Spleen (tissue), 11 donors: ENCODE data around the gene HSD17B4. TPM values are rescaled to one million over a fixed set of nuclear protein-coding genes. Genes with fewer than 3 reads are reported as not detected.

ENCODE experiments used
- DNase-seq: peaks from one replicate; pipeline ENCODE4 v3.0.0-alpha.2; 2020
- H3K27ac ChIP-seq, 8 donors: fragments of 200-600 bp; sonication (generic) in 7 of 8; 1 replicate in 4 of 8; 2 replicates in 4 of 8; pipeline versions ENCODE4 v1.5.0 to v1.8.0; 2016 to 2021; ENCODE audit warnings: inconsistent platforms in 4 of 8, mild to moderate bottlenecking in 4 of 8, moderate library complexity in 1 of 8
- H3K27me3 ChIP-seq, 7 donors: fragments of 200-600 bp; sonication (generic) in 6 of 7; replicated peaks in 1 of 7; 1 replicate in 4 of 7; 2 replicates in 3 of 7; pipeline versions ENCODE4 v1.5.0 to v1.8.0; 2016 to 2021; ENCODE audit warnings: inconsistent platforms in 3 of 7, mild to moderate bottlenecking in 1 of 7
- H3K36me3 ChIP-seq, 6 donors: fragments of 200-600 bp; sonication (generic) in 5 of 6; 1 replicate in 4 of 6; 2 replicates in 2 of 6; pipeline versions ENCODE4 v1.5.0 to v1.8.0; 2016 to 2021; ENCODE audit warnings: inconsistent platforms in 2 of 6
- H3K4me1 ChIP-seq, 6 donors: fragments of 200-600 bp; sonication (generic) in 5 of 6; 1 replicate in 3 of 6; 2 replicates in 3 of 6; pipeline versions ENCODE4 v1.5.0 to v1.8.0; 2016 to 2021; ENCODE audit warnings: inconsistent platforms in 3 of 6
- H3K4me3 ChIP-seq, 8 donors: fragments of 200-600 bp; sonication (generic) in 7 of 8; 1 replicate in 4 of 8; 2 replicates in 4 of 8; pipeline versions ENCODE4 v1.5.0 to v1.8.0; 2016 to 2021; ENCODE audit warnings: inconsistent platforms in 4 of 8, mild to moderate bottlenecking in 4 of 8, moderate library complexity in 2 of 8
- H3K9me3 ChIP-seq, 8 donors: fragments of 200-600 bp; sonication (generic) in 7 of 8; 1 replicate in 4 of 8; 2 replicates in 4 of 8; pipeline versions ENCODE4 v1.5.0 to v1.8.0; 2016 to 2021; ENCODE audit warnings: inconsistent platforms in 4 of 8
- CTCF ChIP-seq, 11 experiments: fragments of 200-600 bp in 7 of 11; fragments of 450-650 bp in 4 of 11; sonication (generic) in 4 of 11; IDR thresholded peaks in 8 of 11; conservative IDR thresholded peaks in 3 of 11; 1 replicate in 7 of 11; 2 replicates in 4 of 11; pipeline versions ENCODE4 v1.4.0 to v1.8.0; 2016 to 2021; ENCODE audit warnings: antibody characterized with exemption in 11 of 11, inconsistent platforms in 4 of 11, mild to moderate bottlenecking in 1 of 11
- POLR2A ChIP-seq, 3 donors: fragments of 450-650 bp; IDR thresholded peaks; one replicate each; pipeline ENCODE4 v1.5.1; 2017; ENCODE audit warnings: antibody characterized with exemption in 3 of 3, mild to moderate bottlenecking in 1 of 3
- POLR2AphosphoS5 ChIP-seq, 3 donors: sonication (generic); formaldehyde crosslinking; IDR thresholded peaks; one replicate each; pipeline ENCODE4 v1.5.1; 2017; ENCODE audit warnings: antibody characterized with exemption in 3 of 3
- WGBS, 5 donors: extraction: QIAGEN DNeasy Blood & Tissue Kit in 3 of 5; methylation state at CpG; one replicate each; pipeline versions ENCODE4 v1.1.5 to v1.1.7; 2013 to 2018; 5-methylcytosine and 5-hydroxymethylcytosine counted together
- intact Hi-C: fragments of 100-400 bp; cut with DNase I; formaldehyde crosslinking; loops from one replicate; pipeline ENCODE4 v1.15.0; 2023; ENCODE audit warnings: low total_unique reads
- polyA plus RNA-seq, 3 donors: library from polyadenylated mRNA; stranded (reverse); fragments of 200-250 nt; gene quantifications; one replicate each; pipeline ENCODE4 v1.2.1, GENCODE V29; 2013
- small RNA-seq, 4 donors: library from RNA; depleted of rRNA; stranded (forward); fragments of <200 nt; gene quantifications; one replicate each; pipeline ENCODE3, GENCODE V24; 2016
- total RNA-seq, 7 donors: library from RNA; depleted of rRNA in 3 of 7; stranded (reverse); fragments of >200 nt in 3 of 7; fragmentation: NEBNext Ultra II Directional in 4 of 7; extraction: Animal tissue kit (Norgen Biotek cat#: 25700) in 4 of 7; gene quantifications; one replicate each; pipeline versions ENCODE4 v1.1.0 to v1.2.1, GENCODE V29; 2016 to 2021
- donor health status: healthy with polysubstance abuse.
- donor health status: DM: no; HTN: no; CAD: no; lungs with moderate emphysema.
- donor health status: DM: no; HTN: no; CAD: no.
- donor health status: Bipolar disorder and iron deficiency.
- donor health status: healthy.
- donor health status: DM: no; HTN: no; CAD: no.
- donor health status: DM: yes; HTN: yes; CAD: no.

The HSD17B4 gene
- total and polyA plus RNA-seq, 10 donors, result 134 to 193 (median 157) TPM

GRCh38 chr5:119570910-119571309, 118.6 kb downstream of the HSD17B4 start:
- intact Hi-C loops, result no loop called here

DNA sequence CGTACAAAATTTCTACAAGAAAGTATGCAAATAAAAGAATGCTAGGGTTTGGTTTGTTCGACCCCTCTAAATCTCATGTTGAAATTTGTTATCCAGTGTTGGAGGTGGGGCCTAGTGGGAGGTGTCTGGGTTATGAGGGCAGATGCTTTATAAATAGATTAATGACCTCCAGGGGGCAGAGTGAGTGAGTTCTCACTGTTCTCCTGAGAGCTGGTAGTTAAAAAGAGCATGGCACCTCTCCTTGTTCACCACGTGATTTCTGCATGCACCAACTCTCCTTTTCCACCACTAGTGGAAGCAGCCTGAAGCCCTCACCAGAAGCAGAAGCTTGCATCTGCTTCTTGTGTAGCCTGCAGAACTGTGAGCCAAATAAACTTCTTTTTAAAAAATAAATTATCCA, 126.6 kb downstream of the HSD17B4 start:
- no peaks in the 10 kb centered on the region for H3K9me3 ChIP-seq
- intact Hi-C loops, result no loop called here
- DNase-seq, result no peak
- no peaks in the 10 kb centered on the region for H3K4me1 ChIP-seq
- no peaks in the 10 kb centered on the region for H3K36me3 ChIP-seq
- no peak overlapping the region for H3K4me3 ChIP-seq
- H3K27ac ChIP-seq, result no peak overlapping the region
- TF ChIP-seq CTCF (IDR thresholded peaks at IDR 0.05 in 8 of 11, conservative IDR thresholded peaks at IDR 0.05 in 3 of 11) (peak in 4 of 11 experiments; percentile 15 to 23 (median 18)), POLR2A (IDR thresholded peaks at IDR 0.05) (no peak), POLR2AphosphoS5 (IDR thresholded peaks at IDR 0.05) (no peak)
- no peaks in the 10 kb centered on the region for H3K27me3 ChIP-seq
- WGBS, 5 donors, result 62 to 72% (median 64%) methylated on average over 3 of the region's 3 CpGs

More at GRCh38 chr5:119570910-119571309, 118.6 kb downstream of the HSD17B4 start:
- no peak overlapping the region for H3K27ac ChIP-seq
- no peaks in the 10 kb centered on the region for H3K4me1 ChIP-seq
- H3K36me3 ChIP-seq, result no peaks in the 10 kb centered on the region
- no peaks in the 10 kb centered on the region for H3K27me3 ChIP-seq
- H3K9me3 ChIP-seq, result no peaks in the 10 kb centered on the region
- TF ChIP-seq CTCF (IDR thresholded peaks at IDR 0.05 in 8 of 11, conservative IDR thresholded peaks at IDR 0.05 in 3 of 11) (no peak), POLR2AphosphoS5 (IDR thresholded peaks at IDR 0.05) (no peak), POLR2A (IDR thresholded peaks at IDR 0.05) (no peak)
- no peak for DNase-seq
- no peak overlapping the region for H3K4me3 ChIP-seq

- TF ChIP-seq POLR2A (IDR thresholded peaks at IDR 0.05) (no peak), POLR2AphosphoS5 (IDR thresholded peaks at IDR 0.05) (no peak), CTCF (IDR thresholded peaks at IDR 0.05 in 8 of 11, conservative IDR thresholded peaks at IDR 0.05 in 3 of 11) (no peak)
- Histone ChIP-seq H3K36me3 (no peaks in the 10 kb centered on the region), H3K4me3 (no peak overlapping the region), H3K27ac (no peak overlapping the region), H3K4me1 (no peaks in the 10 kb centered on the region), H3K27me3 (no peaks in the 10 kb centered on the region), H3K9me3 (no peaks in the 10 kb centered on the region)
- intact Hi-C loops, result no loop called here
- no peak for DNase-seq
- 42 to 81% (median 73%) methylated on average over 1 of the region's 1 CpG for WGBS, 5 donors
These were observed 130.7 kb downstream of the HSD17B4 start for GRCh38 chr5:119582987-119583386.

DNA sequence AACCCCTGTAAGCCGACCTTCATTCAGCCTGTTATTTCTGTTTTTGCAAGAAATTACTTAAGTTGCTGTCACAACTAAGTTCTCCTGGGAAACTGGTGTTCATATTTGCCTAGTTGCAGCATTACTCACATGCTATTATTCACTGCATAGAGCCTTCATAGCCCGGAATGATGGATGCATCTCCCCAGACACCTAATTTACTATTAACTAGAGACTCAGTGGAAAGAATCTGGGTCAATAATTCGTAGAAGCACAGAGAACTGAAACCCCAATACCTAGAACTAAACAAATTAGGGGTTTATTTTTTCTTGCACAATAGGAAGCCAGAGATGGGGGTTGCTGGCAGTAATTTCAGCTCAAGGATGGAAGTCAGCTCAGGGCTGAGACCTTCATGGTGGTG, 131.4 kb downstream of the HSD17B4 start:
- intact Hi-C loops, result no loop called here
- TF ChIP-seq POLR2AphosphoS5 (IDR thresholded peaks at IDR 0.05) (no peak), POLR2A (IDR thresholded peaks at IDR 0.05) (no peak), CTCF (IDR thresholded peaks at IDR 0.05 in 8 of 11, conservative IDR thresholded peaks at IDR 0.05 in 3 of 11) (no peak)
- no peak for DNase-seq
- Histone ChIP-seq H3K4me1 (no peaks in the 10 kb centered on the region), H3K4me3 (no peak overlapping the region), H3K27me3 (no peaks in the 10 kb centered on the region), H3K9me3 (no peaks in the 10 kb centered on the region), H3K27ac (no peak overlapping the region), H3K36me3 (no peaks in the 10 kb centered on the region)
- WGBS, 5 donors, result 56 to 76% (median 67%) methylated on average over 3 of the region's 3 CpGs

Small RNAs within 50 kb of the gene (small RNA-seq; reads per million reads assigned to genes)
- gene RNA5SP190, result 0.15 to 0.35 (median 0.31) reads per million in 4 donors

Other genes with a start within 250 kb of the HSD17B4 start
- 100 to 1,000 TPM in 4 of 7 donors, 10 to 100 TPM in 3; 71.1 to 113 (median 102) TPM for gene TNFAIP8, start 96.5 kb upstream of the HSD17B4 start, total RNA-seq
- 100 to 1,000 TPM in 2 of 3 donors, 10 to 100 TPM in 1; 91.9 to 123 (median 100) TPM for gene TNFAIP8, start 96.5 kb upstream of the HSD17B4 start, polyA plus RNA-seq
- under 1 TPM in 1 of 7 donors, not detected in 6; 0.46 TPM for gene FAM170A, start 177.1 kb downstream of the HSD17B4 start, total RNA-seq
- gene FAM170A, start 177.1 kb downstream of the HSD17B4 start, polyA plus RNA-seq, result not detected